GM19238 (cell line): Measurements from ENCODE around the gene SYT11.
"Not testable (repeated sequence)": the region's sequence is repeated elsewhere in the genome, so short reads cannot be mapped to it uniquely, and the experiment has no call there.

Experiments used
- DNase-seq: peaks from one replicate; pipeline ENCODE4 v3.0.0; 2011; ENCODE audit warnings: low spot score; ENCODE audit not compliant: insufficient read length

SYT11 gene

GRCh38 chr1:155859234-155859829 is at the start of gene SYT11:
TSS of gene SYT11 (plus strand) at chr1:155859567. CDS start at chr1:155859762, 195 bp downstream.
- peak; percentile 72 for DNase-seq

- no peak for DNase-seq
These were observed 46.5 kb upstream of the SYT11 start for GRCh38 chr1:155812878-155813277.

GRCh38 chr1:155813672-155814071 is 45.7 kb upstream of the SYT11 start:
- no peak for DNase-seq

- DNase-seq: no peak
These were observed 43.0 kb upstream of the SYT11 start for GRCh38 chr1:155816351-155816750.

- no peak for DNase-seq
These were observed 31.9 kb upstream of the SYT11 start for GRCh38 chr1:155827450-155827849.

- DNase-seq: no peak
These were observed 27.9 kb upstream of the SYT11 start for GRCh38 chr1:155831279-155831976.

GRCh38 chr1:155833665-155834295 is 25.6 kb upstream of the SYT11 start:
- DNase-seq: no peak

- DNase-seq: no peak
These were observed 25.0 kb upstream of the SYT11 start for GRCh38 chr1:155834296-155834926.

- not testable (repeated sequence) for DNase-seq
These were observed 24.4 kb upstream of the SYT11 start for GRCh38 chr1:155834927-155835399.

- no peak for DNase-seq
These were observed 23.8 kb upstream of the SYT11 start for GRCh38 chr1:155835548-155835947.

- DNase-seq: no peak
These were observed 19.0 kb upstream of the SYT11 start for GRCh38 chr1:155840386-155840785.

GRCh38 chr1:155844860-155845421 is 14.4 kb upstream of the SYT11 start:
- DNase-seq: no peak

- DNase-seq: no peak
These were observed 11.4 kb upstream of the SYT11 start for GRCh38 chr1:155847823-155848529.

- no peak for DNase-seq
These were observed 9.0 kb upstream of the SYT11 start for GRCh38 chr1:155850345-155850744.

GRCh38 chr1:155856257-155856974 is 3.0 kb upstream of the SYT11 start:
- DNase-seq: no peak

- peak; percentile 89 for DNase-seq
These were observed 2.1 kb upstream of the SYT11 start, which contains the start of gene GON4L for GRCh38 chr1:155856975-155857930. TSS of gene GON4L (minus strand) at chr1:155857214. CDS start at chr1:155853780, 3,434 bp downstream.

- DNase-seq: no peak
These were observed 550 bp upstream of the SYT11 start for GRCh38 chr1:155858800-155859233.

GRCh38 chr1:155859881-155860871 is 809 bp downstream of the SYT11 start:
- DNase-seq: peak; percentile 60
